Activated CD8-positive, alpha-beta memory T cell treated with anti-CD3 and anti-CD28 coated beads, Interleukin-2, amount 50 U/mL, for 4 hours (primary cell): ENCODE measurements around the gene ERG.

ENCODE experiments used
- DNase-seq: peaks from one replicate; pipeline ENCODE4 v3.0.0-alpha.2; 2020

The ERG gene

DNA sequence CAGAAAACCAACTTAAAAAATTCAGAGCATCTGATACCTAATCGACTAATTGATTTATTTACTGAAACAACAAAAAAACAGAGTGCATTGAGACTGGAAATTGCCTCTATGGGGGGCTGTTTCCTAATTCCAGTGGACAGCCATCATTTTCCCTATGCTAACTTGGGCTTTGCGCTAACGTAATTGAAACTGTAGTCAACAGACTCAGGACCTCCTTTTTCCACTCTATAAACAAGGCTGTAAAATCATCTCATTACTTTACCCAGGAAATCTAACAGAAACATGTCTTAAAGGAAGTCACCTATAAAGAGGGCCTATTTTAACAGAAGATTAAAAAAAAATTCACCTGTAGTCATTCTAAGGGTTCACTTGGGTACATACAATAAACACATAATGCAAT, 2.1 kb downstream of the ERG start:
- DNase-seq, result no peak

DNA sequence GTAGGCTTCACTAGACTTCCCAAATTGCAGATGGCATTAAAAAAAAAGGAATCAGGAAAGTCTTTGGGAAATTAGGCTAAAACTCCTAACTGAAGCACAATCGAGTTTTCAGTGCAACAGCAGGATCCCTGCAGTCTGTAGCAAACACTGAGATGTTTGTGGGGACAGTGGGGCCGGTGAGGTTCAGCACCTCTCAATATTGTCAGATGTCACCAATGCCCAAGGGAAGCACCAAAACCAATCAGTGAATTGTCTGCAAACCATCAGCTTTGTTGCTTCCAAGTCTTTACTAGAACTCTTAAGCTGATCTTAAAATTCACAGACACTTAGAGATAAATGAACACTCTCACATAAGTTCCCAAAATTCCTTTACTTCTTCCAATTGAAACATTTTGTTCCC, 2.6 kb downstream of the ERG start:
- no peak for DNase-seq

DNA sequence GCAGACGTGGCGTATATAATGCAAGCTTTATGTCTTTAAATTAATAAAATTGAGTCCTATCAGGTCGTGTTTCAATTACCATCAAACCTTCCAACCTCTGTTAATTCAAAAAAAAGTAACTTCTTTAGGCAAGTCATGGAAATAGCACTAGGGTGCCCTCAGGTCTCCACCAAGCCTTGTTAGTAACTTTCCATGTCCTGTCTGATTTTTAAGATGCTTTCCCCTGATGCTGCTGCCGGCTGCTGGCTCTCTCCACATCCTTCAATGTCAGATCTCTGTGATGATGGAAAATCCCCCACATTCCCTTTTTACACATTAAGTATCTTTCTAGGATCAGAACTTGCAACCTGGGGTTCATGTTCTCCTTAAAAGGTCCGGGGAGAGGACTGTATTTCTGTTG, 3.0 kb downstream of the ERG start:
- no peak for DNase-seq

DNA sequence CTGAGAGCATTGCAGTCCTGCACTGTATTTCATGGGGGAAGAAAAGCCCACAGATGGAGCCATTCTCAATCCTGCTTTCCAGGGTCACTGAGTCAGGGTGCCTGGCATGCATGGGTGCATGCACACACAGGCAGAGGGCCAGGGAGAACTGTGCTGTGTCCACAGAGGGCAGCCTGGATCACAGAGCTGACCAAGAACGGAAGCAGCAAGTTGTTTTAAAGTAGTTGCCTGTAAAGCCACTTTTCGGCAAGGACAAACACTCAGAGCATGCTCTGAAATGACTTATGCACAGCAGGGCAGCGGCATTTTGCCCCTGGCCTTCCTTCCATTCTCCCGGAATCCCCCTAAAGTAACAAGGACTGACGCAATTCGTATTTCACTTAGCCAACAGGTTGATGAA, 3.6 kb downstream of the ERG start:
- no peak for DNase-seq

DNA sequence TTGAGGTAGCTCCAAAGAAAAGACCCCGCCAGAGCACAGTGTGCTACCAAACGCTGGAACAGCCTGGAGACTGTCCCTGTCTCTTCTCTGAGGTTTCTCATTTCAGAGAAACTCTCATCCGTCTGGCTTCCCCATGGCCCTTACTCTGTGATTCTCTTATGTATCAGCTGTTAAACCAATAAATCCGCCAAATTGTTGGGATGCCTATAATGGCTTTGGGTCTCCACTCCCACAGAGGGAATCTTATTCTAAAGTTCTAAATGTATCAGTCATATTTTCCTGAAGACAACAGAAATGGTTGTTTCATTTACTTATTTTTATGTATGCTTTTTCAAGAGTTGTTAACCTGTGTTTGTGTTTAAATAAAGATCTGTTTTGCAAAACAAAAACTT, 4.0 kb downstream of the ERG start:
- no peak for DNase-seq

DNA sequence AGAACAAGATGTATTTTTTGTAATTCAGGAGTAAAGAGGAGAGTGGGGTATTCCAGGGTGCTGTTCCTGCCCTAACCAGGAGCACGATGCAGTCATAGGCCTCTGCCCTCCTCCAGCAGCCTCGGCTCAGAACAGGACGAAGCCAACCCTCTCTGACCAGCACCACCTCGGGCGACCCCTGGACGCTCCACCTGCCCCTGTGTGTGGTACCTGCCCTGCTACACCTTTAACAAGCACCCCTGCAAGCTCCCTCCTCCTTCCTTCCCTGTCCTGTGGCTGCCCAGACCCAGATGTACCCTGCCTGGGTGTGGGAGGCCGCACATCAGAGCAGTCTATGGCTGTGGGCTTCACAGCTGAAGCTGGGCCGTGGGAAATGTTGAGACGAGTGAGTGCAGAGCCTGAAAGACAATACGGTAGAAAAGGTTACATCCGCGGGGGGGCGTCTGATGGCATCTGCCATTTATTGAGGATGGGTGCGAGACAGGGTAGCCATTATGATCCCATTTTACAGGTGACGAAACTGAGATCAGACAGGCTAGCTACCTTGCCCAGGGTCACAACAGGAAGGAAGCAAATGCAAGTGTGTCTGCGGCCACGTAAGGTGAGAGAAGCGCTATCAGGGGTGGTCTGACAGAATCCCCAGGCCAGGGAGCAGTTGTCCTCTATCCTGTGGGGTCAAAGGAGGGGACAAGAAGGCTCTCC, 4.6 kb downstream of the ERG start:
- no peak for DNase-seq

DNA sequence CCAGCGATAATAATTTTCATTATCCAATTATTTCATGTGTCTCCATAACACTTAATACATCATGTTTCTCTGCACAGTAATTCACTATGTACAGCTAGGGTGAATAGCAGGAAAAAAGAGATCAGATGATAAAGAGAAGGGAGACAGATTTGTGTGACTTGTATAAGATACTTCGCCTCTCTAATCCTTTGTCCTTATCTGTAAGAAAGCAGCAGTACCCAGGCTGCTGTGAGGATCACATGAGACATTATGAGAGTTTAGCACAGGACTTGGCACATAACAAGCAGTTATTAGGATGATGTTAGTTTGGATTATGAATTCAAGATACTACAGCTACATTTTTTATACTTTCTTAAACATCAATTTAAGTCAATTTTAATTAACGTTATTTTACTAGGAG, 6.3 kb downstream of the ERG start:
- no peak for DNase-seq

DNA sequence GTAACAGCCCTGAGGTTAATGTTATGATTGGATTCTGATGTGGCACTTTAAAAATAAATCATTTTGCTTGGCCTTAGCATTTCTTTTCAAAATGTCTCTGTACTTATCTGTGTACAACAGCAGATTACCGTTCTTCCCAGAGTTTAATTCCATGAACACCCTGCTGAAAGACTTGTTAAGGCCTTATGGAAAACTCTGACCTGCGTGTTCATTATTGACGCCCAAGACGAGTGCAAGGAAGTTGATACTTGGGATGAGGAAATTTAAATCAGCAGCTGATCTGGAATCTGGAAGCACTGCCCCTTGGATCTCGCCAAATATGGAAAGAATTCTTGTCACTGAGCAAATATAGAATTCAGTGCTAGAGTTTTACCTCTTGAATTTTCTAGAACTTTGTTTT, 6.7 kb downstream of the ERG start:
- DNase-seq, result no peak

DNA sequence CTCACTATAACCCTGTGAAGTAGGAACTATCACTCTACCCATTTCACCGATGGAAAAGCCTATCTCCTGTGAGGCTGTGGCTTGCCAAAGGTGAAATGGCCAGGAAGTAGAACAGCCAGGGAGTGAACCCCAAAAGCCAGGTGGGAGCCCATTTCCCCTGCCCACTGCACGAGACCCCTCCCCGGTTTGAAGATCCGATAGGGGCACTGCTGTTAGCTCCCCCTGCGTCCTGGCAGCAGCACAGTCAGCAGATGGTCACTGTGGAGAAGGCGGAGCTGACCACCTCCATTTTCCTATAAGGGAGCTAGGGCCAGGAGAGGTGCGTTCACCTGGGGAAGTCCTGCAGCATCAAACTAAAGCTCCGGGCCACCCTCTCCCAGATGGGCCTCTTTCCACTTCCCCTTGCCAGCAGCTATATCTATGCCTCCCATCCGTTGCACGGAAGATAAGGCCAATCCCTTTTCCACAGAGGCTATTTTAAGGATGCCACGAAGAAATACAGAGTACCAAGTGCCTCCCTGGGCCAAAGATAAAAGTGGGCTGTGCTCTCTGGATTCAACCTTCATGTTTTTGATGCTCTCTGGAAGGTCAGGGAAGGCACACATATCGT, 7.8 kb downstream of the ERG start:
- DNase-seq, result no peak

DNA sequence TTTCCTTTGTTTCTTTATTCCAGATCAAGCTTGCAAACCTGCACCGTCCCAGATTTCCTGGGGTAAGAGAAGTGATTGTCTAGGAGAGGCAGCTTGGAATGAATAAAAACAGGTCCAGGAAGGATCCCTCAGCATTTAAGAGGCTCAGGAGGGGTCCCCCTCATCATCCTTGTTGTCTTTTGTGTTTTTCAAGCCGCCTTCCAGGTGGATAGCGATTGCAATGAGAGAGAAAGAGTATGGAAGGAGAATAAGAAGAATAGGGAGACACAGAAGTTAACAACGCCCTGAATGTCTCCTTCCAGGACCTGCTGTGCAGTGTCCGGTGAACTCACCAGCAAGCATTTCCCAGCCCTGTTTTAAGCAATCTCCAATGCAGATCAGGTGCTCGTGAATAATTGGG, 8.5 kb downstream of the ERG start:
- no peak for DNase-seq

DNA sequence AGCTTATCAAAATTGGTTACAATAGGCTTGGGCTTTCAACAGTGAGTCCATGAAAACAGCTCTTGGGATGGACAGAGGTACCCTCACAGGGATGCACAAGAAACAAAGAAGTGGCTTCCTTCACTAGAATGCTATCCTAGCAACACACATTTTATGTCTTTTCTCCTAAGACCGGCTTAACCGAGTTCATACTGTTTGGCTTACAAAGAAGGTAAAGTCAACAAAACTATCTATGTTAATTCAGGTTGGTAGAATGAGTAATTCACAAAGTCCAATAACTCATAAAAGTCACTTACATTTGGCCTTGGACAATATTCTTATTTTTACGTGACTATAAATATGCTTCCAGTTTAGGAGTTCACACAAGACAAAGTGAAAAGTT, 9.0 kb downstream of the ERG start:
- no peak for DNase-seq

DNA sequence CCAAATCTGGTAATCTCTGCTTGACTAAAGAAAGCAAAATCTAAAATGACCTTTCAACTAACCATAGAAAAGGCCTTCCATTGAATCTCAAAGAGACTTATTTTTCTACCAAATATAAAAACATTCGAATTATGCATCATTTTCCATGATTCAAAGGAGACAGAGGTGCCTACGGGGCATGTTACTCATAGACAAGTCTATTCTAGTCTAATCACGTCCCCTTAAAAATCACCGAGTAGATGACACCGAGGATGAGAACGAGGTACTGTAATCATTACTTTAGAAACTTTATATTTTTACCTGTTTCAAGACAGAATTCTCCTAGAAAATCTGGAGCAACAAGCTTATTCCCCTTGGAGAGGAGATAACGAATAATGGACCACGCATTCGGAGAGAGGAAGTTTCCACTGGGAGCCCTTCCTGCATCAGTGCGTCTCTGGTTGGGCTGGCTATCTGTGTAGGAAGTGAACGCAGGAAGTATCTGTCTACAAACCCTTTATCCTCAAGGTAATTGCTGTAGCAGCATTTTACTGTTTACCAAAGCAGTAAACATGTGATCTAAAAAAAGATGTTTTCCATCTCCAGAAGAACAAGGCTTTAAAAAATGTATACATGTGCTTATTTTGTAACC, 9.5 kb downstream of the ERG start:
- no peak for DNase-seq

DNA sequence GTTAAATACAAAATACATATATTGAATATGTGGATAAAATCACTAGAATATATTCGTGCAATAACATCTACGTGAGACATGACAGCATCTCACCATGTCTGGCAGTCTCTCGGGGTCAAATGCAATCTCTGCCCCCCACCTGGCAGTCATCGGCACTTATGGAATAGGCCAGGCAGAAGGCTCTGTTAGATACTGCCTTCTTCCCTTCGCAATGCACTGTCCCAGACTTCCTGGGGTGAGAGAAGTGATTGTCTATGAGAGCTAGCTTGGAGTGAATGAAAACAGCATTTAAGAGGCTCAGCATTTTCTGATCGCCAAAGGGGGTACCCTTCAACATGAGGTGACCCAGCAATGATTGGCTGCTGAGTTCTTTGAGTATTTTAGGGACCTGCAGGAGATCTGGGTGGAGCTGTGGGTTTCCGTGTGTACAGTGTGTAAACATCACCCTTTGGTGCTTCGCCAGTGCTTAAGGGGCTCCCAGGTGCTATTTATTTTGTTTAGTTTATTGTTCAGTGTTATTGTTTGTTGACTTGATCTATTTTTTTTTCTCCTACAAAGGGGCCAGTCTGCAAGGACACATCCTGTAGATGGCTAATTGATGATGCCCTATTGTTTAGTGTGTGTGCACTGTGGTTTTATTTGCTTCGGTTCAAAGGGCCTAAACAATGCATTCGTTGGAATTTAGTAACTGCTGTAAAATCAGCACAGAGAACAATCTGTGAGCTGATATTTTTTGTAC, 10.2 kb downstream of the ERG start:
- DNase-seq, result no peak

DNA sequence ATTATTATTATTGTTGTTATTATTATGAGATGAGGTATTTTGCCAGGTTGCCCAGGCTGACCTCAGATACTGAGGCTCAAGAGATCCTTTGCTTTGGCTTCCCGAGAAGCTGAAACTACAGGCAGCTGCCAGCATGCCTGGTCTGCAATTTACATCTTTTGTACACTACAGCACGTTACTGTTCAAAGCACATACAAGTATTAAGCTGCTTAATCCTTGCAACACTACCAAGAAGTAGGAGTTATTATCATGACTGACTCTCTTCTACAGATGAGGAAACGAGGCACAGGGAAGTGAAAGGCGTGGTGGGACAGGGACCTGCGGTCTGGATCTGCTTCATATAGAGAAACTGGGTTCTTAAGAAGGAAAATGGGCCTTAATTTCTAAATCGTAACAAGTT, 11.6 kb downstream of the ERG start:
- no peak for DNase-seq

DNA sequence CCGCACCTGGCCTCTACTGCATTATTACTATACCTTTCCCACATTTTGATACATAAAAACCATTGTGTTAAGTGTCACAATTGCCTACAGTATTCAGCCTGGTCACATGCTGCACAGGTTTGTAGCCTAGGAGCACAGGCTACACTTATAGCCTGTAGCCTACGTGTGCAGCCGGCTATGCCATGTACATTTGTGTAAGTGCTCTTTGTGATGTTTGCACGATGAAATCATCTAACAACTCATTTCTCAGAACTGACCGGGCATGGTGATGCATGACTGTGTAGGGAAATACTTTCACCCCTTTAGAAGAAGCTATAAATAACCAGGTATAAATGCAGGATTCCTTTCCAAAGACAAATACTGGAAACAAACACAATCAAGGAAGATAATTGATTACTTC, 12.1 kb downstream of the ERG start:
- no peak for DNase-seq

DNA sequence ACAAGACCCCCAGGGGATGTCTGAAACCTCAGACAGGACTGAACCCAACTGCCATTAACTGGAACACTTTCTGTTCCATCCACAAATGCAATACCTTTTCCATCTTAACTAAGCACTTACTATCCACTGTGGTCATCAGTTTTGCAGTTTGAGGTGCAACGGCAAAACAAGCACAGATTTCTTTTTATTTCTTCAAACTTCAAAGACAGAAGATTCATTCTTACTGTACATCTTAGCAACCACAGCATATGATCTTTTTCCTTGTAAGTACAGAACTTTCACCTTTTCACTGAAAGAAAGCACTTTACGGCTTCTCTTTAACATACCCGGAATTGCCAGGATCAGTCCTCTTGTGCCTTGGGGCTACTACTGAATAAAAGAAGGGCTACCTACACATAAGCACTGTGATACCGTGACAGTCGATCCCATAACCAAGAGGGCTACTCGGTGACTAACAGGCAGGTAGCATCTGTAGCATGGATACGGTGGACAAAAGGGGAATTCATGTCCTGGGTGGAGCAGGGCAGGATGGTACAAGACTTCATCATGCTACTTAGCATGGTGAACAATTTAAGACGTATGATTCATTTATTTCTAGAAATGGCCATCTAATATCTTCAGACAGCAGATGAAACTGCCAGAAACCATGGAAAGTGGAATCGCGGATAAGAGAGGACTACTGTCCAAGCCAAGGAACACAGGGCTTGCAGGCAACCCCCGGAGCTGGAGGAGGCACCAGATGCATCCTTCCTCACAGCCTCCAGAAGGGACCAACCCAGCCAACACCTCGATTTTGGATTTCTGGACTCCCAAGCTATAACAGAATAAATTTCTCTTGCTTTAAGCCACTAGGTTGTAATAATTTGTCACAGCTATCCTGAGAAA, 18.4 kb downstream of the ERG start:
- no peak for DNase-seq

DNA sequence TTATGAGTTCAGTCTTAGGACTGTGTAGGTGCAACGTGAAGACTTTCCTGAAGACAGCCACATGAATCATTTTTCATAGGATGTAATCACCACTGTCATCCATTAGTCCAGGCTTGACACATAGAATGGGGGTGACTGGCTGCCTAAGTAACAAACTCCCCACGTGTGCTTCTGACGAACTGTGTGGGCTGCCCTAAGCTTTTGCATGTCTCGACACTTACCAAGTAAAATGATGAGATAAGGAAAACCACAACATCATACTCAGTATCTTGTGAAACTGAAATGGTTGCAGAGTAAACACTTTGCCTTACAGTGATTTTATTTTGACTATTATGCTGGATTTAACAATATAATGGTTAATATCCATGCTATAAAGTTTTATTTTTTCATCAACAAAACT, 19.5 kb downstream of the ERG start:
- DNase-seq, result no peak

DNA sequence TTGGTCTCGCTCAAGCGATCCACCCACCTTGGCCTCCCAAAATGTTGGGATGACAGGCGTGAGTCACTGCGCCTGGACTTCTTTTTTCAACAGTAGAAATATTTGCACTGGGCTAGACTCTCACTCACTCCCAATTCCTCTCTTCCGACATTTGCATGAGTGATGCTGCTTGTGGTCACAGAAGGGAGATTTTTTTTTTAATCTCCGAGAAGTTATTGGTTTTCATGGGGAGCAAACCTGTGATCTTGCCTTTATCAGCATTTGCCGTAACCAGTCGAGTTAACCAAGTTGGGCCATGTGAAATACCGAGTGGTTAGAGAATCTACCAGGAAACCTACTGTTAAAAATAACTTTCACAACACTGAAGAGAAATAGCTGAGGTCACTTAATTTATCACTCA, 21.1 kb downstream of the ERG start:
- DNase-seq, result no peak

DNA sequence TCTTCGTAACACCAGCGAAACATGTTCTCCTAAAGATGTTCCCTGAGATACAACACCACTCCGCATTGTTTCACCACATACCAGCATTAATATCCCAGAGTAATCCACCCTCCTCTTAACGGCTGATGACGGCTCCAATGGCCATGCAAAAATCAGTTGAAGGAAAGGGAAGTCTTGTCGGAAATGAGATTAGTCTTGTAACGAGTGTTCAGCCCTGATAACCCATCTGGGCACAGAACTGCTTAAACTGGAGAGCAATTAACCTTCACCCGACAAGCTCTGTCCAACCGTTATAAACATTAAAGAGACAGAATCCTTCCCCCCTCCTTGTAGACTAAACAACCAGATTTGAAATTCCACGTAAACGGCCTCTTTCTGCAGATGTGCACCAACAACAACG, 21.9 kb downstream of the ERG start:
- no peak for DNase-seq

DNA sequence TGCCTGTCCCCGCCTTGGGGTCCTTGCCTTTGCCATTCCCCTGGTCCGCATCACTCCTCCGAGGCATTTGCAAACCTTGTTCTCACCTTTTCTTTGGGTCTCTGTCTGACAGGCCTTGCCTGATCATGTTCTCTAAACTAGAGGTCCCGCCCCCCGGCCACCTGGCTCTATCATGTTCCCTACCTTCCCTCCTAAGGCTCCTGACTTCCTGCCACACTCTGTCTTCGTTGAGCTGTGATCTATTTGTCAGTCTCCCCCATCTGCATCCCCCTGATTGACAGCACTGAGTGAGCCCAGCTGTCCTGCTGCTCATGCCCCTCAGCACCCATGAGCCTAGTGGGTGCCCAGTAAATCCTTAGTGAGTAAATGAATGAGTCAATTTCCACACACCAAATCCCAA, 22.8 kb downstream of the ERG start:
- DNase-seq, result no peak

DNA sequence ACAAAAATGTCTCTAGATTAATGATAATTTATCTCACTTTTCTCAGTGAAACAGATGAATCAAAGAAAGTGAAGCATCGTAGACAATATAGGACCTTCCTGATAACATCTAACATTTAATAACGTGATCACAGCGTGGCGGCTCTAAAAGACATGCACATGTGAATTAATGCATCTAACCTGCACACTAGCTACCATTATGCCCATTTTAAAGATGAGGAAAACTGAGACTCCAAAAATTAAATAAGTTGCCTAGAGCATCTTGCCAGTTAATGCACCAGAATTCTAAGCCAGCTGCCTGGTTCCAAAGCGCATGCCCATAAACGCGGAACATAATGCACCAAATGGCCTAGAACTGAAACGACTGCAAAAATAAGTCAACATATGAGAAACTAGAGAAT, 23.5 kb downstream of the ERG start:
- no peak for DNase-seq

DNA sequence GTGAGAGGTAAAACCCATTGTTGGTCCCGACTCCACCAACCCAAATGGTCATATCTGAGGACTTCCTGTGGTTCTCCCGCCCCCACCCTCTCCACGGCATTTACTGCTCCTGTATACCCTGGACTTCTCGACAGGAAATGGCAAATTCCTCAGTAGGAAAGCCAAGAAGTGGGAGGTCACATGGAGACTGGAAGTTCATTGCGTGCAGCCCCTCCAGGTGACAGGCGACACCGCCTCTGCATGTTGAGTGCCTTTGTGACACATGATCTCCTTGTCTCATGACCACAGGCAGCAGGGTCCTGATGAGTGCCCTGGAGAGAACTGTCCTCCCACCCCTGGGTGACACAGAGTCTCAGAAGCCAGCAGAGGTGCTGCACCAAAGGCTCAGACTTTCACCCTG, 24.2 kb downstream of the ERG start:
- no peak for DNase-seq
